Measurements from ENCODE around the gene PCLO.
"Not testable (repeated sequence)": the region's sequence is repeated elsewhere in the genome, so short reads cannot be mapped to it uniquely, and the experiment has no call there.

The PCLO gene

GRCh38 chr7:82953324-82954027 is 209.2 kb downstream of the PCLO start:
- DNase-seq, result no peak

- no peak for DNase-seq
Observed at GRCh38 chr7:82950436-82950835, 212.2 kb downstream of the PCLO start.

GRCh38 chr7:82945480-82945879 is 217.2 kb downstream of the PCLO start:
- DNase-seq, result no peak

GRCh38 chr7:82945056-82945455 is 217.6 kb downstream of the PCLO start:
- no peak for DNase-seq

- DNase-seq, result no peak
Observed at GRCh38 chr7:82932516-82932915, 230.2 kb downstream of the PCLO start.

- DNase-seq, result no peak
Observed at GRCh38 chr7:82926477-82926876, 236.2 kb downstream of the PCLO start.

GRCh38 chr7:82925331-82925730 is 237.4 kb downstream of the PCLO start:
- no peak for DNase-seq

GRCh38 chr7:82906502-82906901 is 256.2 kb downstream of the PCLO start:
- DNase-seq, result no peak

- DNase-seq, result no peak
Observed at GRCh38 chr7:82904871-82905270, 257.8 kb downstream of the PCLO start.

- not testable (repeated sequence) for DNase-seq
Observed at GRCh38 chr7:82901098-82901497, 261.6 kb downstream of the PCLO start.

- no peak for DNase-seq
Observed at GRCh38 chr7:82897500-82897899, 265.2 kb downstream of the PCLO start.

GRCh38 chr7:82894341-82894740 is 268.3 kb downstream of the PCLO start:
- DNase-seq, result not testable (repeated sequence)

GRCh38 chr7:82886324-82886723 is 276.4 kb downstream of the PCLO start:
- no peak for DNase-seq

GRCh38 chr7:82865856-82866255 is 296.8 kb downstream of the PCLO start:
- DNase-seq, result no peak

GRCh38 chr7:82859106-82859850 is 303.4 kb downstream of the PCLO start:
- DNase-seq, result no peak

GRCh38 chr7:82851121-82851520 is 311.6 kb downstream of the PCLO start:
- DNase-seq, result no peak

- DNase-seq, result no peak
Observed at GRCh38 chr7:82841828-82842227, 320.9 kb downstream of the PCLO start.

GRCh38 chr7:82840061-82840460 is 322.6 kb downstream of the PCLO start:
- DNase-seq, result no peak

- DNase-seq, result no peak
Observed at GRCh38 chr7:82839555-82839954, 323.1 kb downstream of the PCLO start.

- DNase-seq, result no peak
Observed at GRCh38 chr7:82839063-82839462, 323.6 kb downstream of the PCLO start.

GRCh38 chr7:82838314-82838713 is 324.4 kb downstream of the PCLO start:
- DNase-seq, result no peak

GRCh38 chr7:82823073-82823472 is 339.6 kb downstream of the PCLO start:
- DNase-seq, result no peak

- DNase-seq, result no peak
Observed at GRCh38 chr7:82821037-82821436, 341.6 kb downstream of the PCLO start.

GRCh38 chr7:82818171-82818570 is 344.5 kb downstream of the PCLO start:
- DNase-seq, result no peak

GRCh38 chr7:82816272-82816671 is 346.4 kb downstream of the PCLO start:
- DNase-seq, result no peak
